ENCODE data around the gene SLC22A23.
A peak's percentile ranks its signal among the peaks of the same experiment; 100 is the strongest.
"Not testable (repeated sequence)": the region's sequence is repeated elsewhere in the genome, so short reads cannot be mapped to it uniquely, and the experiment has no call there.

The SLC22A23 gene

DNA sequence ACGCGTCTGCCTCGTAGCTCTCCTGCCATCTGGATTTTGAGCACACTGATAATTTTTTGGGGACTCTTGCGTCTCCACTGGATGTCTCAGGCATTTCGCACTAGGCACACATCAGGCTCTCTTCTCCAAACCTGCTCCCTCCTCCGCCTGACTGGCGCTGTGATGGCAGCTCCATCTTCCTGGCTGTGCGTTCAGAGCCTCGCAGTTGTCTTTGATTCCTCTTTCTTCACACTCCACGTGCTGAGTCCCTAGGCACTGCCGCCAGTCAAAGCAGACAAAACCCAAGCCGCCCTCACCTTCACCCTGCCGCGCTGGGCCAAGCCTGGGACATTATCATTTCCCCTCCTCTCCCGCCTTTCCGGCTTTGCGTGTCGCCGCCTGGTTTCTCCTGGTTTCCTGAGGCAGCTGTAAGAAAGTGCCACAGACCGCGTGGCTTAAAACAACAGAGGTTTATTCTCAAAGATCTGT is 197.3 kb downstream of the SLC22A23 start:
- peak; percentile 62 for DNase-seq

DNA sequence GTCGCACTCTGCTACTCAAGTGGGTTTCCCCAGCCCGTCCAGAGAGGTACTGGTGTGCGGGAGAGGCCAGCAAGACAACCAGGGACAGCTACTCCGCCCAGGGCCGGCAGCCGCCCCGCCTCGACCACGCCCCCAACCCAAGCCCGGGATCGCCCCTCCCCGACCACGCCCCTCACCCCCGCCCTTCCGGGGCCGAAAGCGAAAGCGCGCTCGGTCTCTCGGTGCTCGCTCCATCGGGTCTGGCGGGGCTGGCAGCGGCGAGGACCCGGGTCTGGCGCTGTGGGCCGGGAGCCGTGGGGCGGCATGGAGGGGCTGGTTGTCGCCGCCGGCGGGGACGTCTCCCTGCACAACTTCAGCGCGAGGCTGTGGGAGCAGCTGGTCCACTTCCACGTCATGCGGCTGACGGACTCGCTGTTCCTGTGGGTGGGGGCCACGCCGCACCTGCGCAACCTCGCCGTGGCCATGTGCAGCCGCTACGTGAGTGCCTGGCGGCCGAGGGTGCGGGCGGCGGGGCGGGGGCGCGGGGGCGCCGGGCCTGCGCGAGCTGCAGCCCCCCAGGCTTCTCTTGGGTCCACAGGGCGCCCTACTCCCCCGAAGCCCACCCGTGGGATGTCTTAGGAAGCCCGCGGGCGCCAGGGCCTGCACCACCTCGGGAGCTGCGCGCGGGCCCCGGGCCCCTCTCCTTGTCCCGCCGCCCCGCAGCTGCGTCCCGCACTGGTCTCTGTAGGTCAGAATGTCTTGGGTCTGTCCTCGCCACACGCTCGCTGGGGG is 197.9 kb downstream of the SLC22A23 start, which contains the start of gene PSMG4:
PSMG4 (plus strand) TSS at position 228 of the 771 bp plus-strand sequence; CDS start at position 304, 76 bp downstream.
- DNase-seq: peak; percentile 97

DNA sequence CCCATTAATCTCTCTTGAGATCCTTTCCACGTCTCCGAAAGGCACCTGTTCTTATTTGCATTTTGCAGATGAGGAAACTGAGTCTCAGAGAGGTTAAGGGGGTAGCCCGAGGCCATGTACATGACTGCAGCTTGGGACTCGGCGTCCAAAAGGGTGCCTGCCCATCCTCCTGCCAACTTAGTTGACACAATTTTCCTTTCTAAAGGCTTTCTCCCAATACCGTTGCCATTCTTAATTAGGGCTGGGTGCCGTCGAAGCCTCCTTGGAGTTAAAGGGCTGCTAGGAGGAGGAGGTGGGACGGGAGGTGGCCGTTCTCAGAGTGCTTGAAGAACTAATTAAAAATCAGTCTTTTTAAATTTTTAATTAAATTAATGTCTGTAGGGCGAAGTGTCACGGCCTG is 198.6 kb downstream of the SLC22A23 start:
- DNase-seq: no peak

DNA sequence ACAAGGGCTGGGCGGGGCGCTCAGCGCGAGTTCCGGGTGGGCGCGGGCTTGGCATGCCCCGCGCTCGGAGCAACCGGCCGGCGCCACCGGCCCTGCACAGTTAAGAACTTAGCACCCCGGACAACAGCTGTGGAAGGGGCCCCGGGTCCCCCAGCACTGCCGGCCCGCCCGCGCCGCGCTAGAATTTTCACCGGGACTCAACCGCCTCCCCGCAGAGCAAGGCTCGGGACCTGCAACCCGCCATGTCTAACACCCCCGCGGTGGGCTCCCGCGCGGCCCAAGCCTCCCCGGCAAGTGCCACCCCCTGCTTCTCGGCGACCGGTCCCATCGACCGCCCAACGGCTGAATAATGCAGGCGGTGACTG is 203.3 kb downstream of the SLC22A23 start:
- no peak for DNase-seq

DNA sequence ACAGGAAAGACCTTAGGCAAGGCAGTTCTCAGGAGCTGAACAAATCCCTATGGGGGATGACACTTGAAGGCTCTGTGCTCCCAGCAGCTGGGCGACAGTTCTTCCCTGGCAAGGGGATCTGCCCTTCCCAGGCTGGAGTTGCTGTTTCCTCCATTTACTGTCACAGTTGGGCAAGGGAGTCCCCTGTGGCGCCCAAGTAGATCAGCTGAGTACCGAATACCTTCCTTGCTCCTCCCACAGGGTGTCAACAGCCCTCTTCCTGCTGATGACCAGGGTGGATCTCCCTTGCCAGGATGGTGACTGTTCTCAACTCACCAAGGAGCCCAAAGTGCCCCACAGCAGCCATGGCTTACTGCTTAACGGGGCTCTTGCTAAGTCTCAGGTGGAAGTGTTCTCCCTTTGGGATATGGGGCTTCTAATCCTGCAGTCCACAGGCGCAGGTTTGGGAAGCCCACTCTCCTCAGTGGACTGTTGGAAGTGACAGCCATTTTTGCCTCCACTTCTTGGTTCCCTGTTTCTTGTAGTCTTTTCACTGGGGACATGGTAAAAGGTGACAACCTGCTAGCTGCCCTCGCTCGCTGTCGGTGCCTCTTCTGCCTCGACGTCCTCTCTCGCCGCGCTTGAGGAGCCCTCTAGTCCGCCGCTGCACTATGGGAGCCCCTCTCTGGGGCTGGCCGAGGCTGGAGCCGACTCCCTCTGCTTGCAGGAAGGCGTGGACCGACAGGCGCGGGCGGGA is 203.8 kb downstream of the SLC22A23 start:
- DNase-seq: no peak

DNA sequence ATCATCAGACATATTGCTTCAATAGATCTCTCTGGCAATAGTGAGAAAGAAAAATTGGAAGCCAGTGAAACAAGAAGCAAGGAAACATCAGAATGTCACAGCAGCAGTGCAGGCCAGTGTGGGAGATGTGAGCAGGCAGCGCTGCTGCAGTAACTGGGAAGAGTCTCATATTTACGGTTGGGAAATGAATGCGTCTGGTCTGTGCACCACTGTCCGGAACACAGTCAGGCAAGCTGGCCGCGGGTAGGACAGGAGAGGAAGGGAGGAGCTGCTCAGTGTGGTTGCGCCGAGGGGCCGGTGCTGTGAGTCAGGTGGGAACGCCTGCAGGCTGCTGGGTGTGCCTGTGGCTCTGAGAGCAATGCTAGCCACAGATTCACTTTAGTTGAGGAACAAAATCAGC is 204.5 kb downstream of the SLC22A23 start:
- no peak for DNase-seq

DNA sequence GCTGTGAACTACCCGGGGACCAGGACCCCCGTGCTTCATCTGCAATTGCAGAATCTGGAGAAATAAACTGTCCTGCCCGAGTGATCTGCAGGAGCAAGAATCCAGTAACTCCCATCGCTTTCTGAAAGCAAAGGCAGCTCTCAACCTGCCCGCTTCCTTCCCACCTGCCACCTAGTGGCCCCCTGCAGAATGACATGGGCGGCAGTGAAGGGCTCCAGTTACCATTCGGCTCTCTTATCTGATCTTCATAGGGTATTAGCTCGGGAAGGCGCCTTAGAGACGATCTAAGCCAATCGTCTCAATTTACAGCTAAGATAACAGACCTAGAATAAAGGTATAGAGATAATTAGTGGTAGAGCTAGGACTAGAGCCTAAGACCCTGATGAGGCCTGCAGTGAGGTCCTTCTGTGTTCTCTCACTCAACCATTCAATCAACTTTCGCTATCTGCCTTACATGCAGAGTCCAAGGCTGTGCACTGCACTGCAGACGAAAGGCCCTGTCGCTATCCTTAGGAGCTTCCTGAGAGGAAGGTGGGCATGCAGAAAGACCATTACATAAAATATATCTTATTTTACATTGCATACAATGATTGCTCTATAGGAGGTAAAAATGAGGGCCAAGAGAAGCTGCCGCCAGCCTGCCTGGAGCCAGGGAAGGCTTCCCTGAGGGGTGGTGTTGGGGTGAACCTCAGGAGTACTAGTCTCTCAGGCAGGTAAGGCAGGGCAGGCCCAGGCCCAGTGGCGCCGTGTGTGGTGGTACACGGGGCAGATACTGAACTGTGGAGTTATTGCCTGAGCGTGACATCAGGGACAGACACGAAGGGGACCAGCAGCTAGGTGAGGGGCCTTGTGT is 205.2 kb downstream of the SLC22A23 start:
- DNase-seq: peak; percentile 88

DNA sequence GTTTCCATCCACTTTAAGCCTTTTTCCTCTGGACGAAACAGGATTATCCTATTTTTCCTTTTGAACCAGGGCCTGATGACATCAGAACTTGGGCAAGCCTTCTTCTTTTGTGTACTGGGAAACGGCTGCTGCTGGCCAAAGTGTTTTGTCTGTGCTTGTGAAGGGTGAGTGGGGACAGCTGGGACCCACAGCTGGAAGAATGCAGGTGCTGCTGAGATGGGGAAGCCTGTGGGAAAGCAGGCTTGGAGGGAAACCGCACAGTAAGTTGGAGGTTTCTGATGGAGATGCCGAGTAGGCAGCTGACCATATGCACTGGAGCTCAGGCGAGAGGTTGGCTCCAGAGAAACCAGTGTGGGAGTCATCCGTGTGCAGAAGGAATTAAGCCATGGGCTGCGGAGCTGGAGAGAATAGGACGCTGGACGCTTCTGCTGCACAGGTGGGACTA is 206.6 kb downstream of the SLC22A23 start:
- DNase-seq: peak; percentile 84

DNA sequence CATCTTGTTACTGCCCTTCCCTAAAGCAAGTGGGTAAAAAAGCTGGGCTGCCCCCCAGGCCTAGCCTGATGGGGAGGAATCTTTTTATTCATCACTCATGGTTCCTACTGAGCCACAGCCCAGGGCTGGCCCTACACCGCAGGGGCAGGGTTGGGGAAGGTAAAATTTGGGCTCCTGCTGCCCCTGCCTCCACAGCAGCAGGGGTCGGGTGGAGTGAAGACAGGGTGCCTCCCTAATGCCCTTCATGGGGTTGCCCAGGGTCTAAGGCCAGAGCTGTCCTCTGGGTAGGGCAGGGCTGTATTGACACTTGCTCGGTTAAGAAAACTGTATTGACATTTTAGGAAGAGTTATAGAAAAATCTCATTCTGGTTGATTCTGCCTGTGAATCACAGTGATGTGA is 207.0 kb downstream of the SLC22A23 start:
- DNase-seq: no peak

DNA sequence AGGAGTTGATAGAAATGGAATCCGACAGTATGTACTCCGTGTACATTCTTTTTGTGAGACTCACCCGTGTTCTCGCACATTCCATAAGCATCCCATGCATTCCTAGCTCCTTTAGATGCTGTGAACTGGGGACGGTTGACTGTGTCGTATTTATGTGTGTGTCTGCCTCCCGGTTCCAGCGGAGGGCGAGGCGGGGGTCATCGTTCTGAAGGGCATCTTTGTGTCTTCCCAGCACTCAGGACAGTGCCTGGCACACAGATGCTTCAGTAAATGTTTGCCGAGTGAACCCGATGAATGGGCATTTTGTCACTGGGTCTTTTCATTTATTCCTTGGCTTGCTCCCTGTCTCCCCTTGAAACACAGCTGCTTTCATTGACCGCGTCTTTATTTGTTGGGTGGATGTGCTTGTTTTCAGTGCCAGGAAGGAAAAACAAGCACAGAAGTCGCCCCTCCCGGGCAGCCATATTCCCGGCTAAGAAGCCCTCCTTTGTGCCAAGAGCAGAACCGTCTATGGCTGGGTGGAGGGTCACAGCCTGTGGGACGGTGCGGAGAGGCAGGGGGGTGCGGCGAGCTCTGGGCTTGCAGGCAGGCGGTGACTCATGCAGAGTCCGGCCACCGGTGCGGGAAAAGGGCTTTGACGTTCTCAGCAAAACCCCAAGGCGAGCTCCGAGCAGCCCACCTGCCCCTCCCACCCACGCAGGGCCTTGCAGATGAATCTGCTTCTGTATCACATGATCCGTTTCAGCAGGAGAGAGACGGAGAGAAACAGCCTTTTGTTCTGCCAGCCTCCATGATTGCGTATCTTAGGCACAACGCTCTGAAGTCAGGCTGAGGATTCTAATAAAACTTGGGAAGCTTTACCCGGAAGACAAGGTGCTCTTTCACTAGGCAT is 209.3 kb downstream of the SLC22A23 start:
- DNase-seq: peak; percentile 83

DNA sequence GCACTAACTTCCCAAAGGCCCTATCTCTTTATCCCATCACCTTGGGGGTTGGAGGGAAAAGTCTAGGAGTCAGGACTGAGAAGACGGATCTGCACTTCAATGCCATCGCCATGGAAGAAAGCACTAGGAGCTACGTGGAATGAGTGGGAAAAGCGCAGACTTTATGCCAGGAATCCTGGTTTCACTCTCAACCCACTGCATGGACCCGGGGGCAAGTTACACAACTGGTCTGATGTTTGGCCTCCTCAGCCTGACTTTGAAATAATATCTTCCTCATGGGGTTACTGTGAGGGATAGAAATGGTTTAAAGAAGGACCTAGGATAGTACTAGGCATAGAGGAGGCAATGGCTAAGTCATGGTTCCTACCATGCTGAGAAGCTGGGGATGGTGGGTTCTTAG is 211.6 kb downstream of the SLC22A23 start:
- no peak for DNase-seq

DNA sequence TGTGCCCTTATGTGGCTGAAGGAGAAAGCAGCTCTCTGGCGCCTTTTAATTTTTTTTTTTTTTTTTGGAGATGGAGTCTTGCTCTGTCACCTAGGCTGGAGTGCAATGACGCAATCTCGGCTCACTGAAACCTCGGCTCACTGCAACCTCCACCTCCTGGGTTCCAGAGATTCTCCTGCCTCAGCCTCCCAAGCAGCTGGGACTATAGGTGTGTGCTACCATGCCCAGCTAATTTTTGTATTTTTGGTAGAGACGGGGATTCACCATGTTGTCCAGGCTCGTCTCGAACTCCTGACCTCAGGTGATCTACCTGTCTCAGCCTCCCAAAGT is 212.1 kb downstream of the SLC22A23 start:
- DNase-seq: not testable (repeated sequence)

DNA sequence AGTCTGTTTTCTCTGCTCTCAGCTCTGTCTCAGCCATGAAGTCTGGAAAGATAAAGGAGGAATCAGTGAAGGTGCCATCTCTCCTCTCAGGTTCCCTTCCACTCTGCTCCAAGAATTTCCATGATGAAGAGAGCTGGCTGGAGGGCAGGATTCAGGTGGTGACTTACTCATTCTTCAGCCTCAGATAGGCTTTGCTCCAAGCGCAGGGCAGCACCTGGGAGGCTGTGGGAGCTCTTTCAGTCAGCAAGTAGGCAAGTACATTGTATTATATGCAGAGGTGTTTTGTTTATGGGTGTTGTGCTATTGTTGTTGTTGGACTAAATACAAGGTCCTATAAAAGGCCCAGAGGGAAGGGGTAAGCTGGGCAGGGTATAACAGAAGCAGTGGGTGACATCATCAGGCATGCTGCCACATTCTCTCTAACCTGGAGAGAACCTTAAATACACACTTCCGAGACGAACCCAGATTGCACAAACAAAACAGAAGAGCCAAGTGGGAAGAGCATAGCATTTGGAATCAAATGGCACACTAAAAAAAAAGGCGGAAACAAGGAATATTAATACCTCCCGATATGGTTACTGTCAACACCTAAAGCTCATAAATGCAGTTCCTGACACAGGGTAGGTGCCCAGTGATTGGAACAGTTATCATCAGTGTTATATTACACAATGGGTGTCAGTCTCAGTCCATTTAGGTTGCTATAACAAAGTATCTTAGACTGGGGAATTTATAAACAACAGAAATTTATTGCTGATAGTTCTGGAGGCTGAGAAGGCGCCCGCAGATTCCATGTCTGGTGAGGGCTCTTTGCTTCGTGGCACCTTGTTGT is 212.6 kb downstream of the SLC22A23 start:
- DNase-seq: no peak

DNA sequence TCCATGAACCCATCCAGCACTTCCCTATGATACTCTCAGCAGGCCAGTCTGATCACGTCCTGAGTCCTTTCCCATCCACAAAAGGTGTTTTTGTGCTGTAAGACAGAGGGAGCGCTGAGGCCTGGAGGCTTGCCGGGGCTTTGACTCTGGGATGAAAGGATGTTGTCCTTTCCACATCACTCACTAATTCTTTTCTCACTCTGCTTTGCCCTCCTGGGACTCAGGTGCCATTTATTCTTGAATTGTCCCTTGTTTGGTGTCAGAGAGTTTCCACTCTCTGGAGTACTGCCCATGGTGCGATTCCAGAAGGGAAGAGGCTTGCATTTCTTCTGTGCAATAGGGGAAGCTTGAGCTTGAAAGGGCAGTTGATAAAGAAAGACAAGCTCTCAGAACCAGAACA is 214.1 kb downstream of the SLC22A23 start:
- no peak for DNase-seq

DNA sequence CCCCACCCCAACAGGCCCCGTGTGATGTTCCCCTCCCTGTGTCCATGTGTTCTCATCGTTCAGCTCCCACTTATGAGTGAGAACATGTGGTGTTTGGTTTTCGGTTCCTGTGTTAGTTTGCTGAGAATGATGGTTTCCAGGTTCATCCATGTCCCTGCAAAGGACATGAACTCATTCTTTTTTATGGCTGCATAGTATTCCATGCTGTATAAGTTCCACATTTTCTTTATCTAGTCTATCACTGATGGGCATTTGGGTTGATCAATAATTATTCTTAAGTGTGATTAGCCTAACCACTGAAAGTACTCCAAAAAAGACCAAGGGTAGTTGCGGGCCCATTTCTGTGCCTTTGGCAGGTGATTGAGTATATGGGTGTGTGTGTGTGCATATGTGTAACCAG is 215.1 kb downstream of the SLC22A23 start:
- DNase-seq: not testable (repeated sequence)

DNA sequence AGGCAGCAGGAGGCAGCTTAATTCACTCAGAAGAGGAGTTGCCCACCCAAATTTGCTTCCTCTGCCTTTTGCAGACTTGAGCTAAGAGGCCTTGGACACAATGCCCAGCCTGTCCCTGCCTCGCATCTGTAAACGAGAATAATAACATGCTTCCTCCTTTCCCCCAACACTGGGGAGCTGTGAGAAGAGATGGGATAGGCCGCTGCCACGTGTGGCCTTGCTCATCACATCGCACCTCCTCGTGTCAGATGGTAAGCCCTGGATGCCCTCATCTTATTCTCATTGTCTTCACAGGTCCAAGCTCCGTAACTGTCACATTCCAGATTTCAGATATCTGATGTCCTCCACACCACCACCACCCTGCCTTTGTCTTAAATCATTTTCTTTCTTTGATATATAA is 216.3 kb downstream of the SLC22A23 start:
- DNase-seq: no peak

DNA sequence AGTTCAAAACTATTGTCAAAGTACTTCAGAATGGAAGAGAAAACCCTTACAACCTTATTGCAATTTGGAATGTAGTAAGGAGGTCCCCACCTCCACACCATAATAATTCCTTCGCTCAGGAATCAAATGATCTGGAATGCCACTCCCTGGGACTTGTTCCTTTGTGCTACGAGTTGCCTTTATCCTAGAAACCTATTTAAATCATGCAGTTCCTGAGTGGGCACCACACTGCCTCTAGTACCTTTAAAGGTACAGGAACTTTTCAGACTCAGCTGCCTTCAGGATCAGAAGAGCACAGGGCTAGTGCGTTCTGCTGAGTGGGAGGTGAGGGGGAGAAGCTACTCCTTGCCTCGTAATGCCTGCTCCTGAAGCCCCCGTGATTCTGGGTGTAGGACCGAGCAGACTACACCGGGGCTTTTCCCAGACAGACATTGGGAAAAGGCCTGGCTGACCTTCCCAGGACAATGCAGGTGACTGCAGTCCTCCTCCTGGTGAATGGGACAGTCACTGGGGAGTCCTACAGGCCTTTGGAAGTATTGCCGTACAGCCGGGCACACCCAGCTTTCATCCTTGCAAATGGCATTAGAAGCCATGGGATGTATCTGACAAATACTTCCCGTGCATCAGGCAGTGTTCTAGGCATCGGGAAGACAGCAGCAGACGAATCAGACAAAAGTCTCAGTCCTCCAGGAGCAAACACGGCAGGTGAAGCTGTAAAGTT is 217.6 kb downstream of the SLC22A23 start:
- DNase-seq: no peak

DNA sequence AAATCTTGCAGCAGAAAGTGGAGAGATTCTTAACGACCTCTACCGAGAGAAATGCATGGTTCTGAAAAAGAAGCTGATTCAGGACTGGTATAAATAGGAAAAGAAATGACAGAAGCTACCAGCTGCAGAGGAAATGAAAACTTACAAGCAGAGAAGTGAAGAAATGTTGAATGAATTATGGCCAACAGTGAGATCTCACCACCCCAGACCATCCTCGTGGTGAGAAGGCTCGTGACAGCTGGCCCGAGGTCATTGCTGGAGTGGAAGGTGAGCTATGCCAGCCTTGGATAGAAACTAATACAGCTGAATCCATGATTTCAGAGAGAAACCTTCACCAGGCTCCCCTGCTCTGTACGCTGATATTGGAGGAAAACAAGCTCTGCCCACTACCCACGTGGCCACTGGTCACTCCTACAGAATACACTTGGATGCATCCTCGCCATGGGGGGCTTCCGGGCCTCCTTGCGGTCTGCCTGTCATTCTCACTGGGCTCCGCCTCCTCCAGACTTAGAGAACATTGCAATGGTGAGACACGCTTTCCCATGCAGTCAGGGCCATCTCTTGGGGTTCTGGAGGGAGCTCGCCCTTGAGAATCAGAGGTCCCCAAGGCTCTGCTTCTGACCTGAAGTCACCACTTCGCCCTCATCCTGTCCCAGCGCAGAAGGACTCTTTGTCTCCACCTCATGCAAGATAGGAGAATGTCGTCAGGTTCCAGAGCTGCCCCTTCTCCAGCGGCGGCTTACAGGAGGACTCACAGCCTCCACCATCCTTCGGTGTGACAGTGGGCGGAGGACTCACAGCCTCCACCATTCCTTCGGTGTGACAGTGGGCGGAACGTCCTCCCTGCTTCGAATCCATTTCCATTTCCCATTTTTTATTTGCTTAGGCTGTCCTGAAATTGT is 218.8 kb downstream of the SLC22A23 start:
- no peak for DNase-seq

DNA sequence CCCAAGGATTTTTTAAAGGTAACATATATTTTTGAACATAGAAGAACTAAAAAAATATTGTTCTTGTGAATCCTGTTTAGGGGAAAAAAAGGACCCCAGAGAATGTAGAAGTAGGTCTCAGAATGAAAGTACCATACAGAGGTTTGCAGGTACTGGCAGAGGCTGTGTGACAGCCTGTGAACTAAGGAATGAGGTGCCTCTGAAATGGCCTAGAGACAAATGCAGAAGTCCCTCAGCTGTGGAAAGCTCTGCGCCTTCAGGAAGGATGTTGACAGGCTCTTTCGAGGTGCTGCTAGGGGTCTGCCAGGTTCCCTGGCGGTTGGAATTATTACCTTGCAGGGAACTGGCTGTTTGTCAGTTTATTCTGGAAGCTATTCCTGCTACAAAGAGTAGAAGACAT is 220.8 kb downstream of the SLC22A23 start:
- DNase-seq: no peak

DNA sequence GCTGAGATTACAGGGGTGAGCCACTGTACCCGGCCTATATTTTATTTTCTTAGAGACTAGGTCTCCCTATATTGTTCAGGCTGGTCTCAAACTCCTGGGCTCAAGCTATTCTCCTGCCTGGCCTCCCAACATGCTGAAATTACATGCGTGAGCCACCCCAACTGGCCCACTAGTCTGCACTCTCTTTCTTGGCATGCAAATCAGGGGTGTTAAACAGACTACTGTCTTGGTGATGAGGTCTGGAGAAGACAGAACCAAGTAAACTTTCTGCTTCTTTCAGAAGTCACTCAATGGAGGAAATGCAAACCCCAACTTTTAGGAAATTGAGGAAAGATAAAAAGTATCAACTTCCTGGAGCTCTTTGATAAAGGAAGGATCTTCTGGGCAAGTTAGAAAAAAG is 221.4 kb downstream of the SLC22A23 start:
- no peak for DNase-seq

Data from right hindlimb (tissue), 1 donor.